NT2/D1 (cell line): Measurements from ENCODE around the gene LITAFD.

Experiments used
- DNase-seq: peaks from one replicate; pipeline ENCODE4 v3.0.0-alpha.2; 2011; ENCODE audit warnings: low read depth, low spot score
- H3K27me3 ChIP-seq: 2 replicates; pipeline ENCODE4 v1.6.0; 2011; ENCODE audit warnings: mild to moderate bottlenecking; ENCODE audit not compliant: insufficient read length, insufficient read depth
- H3K36me3 ChIP-seq: 2 replicates; pipeline ENCODE4 v1.6.1; 2011; ENCODE audit warnings: mild to moderate bottlenecking, low read length, mixed read lengths; ENCODE audit not compliant: insufficient read depth, insufficient read length
- H3K4me1 ChIP-seq: 2 replicates; pipeline ENCODE4 v1.5.1; 2011; ENCODE audit not compliant: insufficient read depth, insufficient read length
- H3K4me3 ChIP-seq: 2 replicates; pipeline ENCODE4 v1.5.1; 2011; ENCODE audit warnings: low read depth; ENCODE audit not compliant: insufficient read length
- H3K9ac ChIP-seq: 2 replicates; pipeline ENCODE4 v1.6.0; 2011; ENCODE audit warnings: low read depth; ENCODE audit not compliant: insufficient read length
- H3K9me3 ChIP-seq: 2 replicates; pipeline ENCODE4 v1.5.1; 2011; ENCODE audit warnings: mild to moderate bottlenecking, low read length; ENCODE audit not compliant: insufficient read depth
- SUZ12 ChIP-seq: IDR thresholded peaks from 2 replicates; pipeline ENCODE4 v1.6.1; 2011; ENCODE audit not compliant: insufficient read length, insufficient read depth; ENCODE audit errors: extremely low read depth
- YY1 ChIP-seq: IDR thresholded peaks from 2 replicates; pipeline ENCODE4 v1.6.1; 2011; ENCODE audit not compliant: insufficient read length, insufficient read depth
- ZNF274 ChIP-seq: IDR thresholded peaks from 2 replicates; pipeline ENCODE4 v1.6.1; 2011; ENCODE audit warnings: mild to moderate bottlenecking, low read depth, low read length

LITAFD gene

DNA sequence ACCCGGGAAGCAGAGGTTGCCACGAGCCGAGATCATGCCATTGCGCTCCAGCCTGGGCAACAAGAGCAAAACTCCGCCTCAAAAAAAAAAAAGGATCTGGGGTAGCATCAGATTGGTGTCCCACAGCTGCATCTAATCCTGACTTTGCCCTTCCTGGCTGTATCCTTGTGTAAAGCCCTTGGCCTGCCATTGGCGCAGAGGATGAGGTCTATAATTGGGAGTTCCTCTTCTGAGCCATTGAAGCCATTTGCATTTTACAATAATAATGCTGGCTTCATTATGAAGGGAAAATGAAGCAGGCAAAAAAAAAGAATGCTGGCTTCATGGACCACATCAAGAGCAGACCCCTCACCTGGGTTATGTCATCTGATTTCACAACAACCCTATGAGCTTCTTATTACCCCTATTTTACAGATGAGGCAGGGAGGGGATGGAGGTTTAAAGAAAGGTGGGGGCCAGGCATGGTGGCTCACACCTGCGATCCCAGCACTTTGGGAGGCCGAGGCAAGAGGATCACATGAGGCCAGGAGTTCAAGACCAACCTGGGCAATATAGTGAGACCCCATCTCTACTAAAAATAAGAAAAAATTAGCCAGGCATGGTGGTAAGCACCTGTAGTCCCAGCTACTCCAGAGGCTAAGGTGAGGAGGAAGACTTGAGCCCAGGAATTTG, 1.2 kb upstream of the LITAFD start:
- DNase-seq = no peak
- H3K36me3 ChIP-seq = no peaks in the 10 kb centered on the region
- no peak overlapping the region for H3K4me3 ChIP-seq
- no peaks in the 10 kb centered on the region for H3K27me3 ChIP-seq
- H3K4me1 ChIP-seq = peaks cover 9% of the 10 kb centered on the region
- H3K9me3 ChIP-seq = no peaks in the 10 kb centered on the region
- TF ChIP-seq SUZ12 (no peak), YY1 (no peak), ZNF274 (no peak)
- no peak overlapping the region for H3K9ac ChIP-seq

DNA sequence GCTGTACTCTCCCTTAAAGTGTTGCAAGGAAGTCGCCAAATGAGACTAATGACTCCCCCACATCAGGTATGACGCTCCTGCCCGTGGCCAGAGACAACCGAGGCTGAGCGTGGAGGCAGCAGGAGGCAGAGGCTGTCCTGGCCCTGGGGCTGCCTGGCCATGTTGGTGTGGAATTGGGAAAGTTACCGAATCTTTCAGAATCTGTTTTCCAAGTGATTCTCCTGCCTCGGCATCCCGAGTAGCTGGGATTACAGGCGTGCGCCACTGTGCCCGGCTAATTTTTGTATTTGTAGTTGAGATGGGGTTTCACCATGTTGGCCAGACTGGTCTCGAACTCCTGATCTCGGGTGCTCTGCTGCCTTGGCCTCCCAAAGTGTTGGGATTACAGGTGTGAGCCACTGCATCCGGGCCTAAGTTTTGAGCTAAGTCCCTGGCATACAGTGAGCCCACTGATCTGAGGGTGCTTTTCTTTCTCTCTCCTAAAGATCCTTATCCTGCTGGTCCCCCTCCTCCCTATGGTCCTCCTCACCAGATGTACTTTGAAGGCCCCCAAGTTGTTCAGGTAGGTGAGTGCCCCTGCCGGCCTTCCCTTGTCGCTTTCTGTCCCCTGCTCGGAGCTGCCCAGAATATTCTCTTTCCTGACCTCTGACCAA, 700 bp downstream of the LITAFD start:
- Histone ChIP-seq H3K27me3 (no peaks in the 10 kb centered on the region), H3K4me1 (peaks cover 11% of the 10 kb centered on the region), H3K9me3 (no peaks in the 10 kb centered on the region), H3K9ac (no peak overlapping the region), H3K36me3 (peaks cover 8% of the 10 kb centered on the region), H3K4me3 (no peak overlapping the region)
- no peak for DNase-seq
- TF ChIP-seq ZNF274 (no peak), YY1 (no peak)

DNA sequence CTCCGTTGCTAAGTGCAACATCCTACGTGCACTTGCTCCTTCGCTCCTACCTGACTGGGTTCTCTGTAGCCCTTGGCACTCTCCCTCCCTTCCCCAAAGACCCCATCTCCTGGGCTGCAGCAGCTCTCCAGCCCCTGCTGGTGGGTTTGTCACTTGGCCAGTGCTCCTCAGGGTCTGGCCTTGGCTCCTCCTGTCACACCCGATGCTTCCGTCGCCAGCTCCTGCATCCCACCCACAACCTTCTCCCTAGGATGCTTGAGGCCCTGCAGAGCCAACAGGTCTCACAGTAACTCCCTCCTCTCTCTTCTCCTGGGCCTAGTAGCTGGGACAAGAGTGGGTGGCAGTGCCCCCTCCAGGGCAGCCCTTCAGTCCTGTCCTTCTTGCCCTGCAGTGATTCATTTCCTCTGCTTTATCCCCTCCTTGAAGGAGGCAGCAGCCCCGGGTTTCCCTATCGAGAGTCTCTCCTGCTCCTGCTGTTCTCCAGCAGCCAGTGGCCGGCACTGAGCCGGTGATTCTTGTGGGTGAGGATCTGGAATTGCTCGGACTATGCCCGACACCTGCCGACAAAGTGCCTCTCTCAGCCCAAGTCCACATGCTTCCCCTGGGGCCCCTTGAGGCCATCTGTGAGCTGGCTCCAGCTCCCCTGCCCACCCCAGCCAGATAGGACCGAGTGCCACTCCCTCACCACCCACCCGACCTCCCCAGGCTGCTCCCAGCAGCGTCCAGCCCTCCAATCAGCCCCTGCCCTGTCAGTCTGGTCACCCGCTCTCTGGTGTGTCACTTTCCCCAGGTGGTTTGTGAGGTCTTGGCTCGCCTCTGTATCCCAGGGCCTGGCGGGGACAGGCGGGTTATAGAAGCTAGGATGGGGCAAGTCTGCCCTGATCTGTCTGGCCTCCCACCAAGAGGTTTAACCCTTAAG, 3.8 kb downstream of the LITAFD start:
- TF ChIP-seq ZNF274 (no peak), SUZ12 (no peak), YY1 (no peak)
- Histone ChIP-seq H3K9ac (no peak overlapping the region), H3K9me3 (no peaks in the 10 kb centered on the region), H3K36me3 (peaks cover 34% of the 10 kb centered on the region), H3K4me1 (peaks cover 11% of the 10 kb centered on the region), H3K27me3 (no peaks in the 10 kb centered on the region), H3K4me3 (no peak overlapping the region)
- DNase-seq = no peak

DNA sequence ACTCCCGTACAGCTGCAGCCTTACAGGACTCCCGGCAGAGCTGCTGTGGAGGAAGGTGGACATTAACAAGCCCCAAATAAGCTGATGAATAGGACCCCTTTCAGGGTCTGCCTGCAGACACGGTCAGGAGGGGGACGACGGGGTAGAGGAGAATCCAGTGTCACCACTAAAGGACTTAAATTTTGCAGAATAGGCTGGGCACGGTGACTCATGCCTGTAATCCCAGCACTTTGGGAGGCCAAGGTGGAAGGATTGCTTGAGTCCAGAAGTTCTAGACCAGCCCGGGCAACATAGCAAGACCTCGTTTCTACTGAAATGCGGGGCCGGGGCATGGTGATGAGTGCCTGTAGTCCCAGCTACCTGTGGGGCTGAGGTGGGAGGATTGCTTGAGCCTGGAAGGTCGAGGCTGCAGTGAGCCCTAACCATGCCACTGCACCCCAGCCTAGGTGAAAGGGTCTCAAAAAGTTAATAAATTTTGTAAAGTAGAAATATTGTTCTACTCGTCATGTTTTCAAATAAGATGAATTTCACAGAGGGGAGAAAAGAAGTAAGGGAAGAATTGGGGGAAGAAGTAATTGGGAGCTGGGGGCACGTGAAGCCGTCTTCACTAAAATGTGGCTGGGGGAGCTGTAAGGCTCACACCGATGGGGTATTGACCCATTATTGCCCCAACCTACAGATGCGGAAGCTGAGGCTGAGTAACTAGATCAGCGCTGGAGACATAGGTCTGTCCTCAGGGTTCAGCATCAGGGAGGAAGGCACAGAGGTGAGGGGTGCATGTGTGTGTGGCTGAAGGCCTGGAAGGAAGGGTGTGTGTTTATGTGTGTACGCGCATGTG, 4.7 kb downstream of the LITAFD start:
- H3K9me3 ChIP-seq = no peaks in the 10 kb centered on the region
- H3K4me1 ChIP-seq = peaks cover 12% of the 10 kb centered on the region
- no peak overlapping the region for H3K4me3 ChIP-seq
- H3K9ac ChIP-seq = no peak overlapping the region
- peaks cover 43% of the 10 kb centered on the region for H3K36me3 ChIP-seq
- DNase-seq = no peak
- no peak for TF ChIP-seq SUZ12
- no peak for TF ChIP-seq ZNF274
- TF ChIP-seq YY1 = no peak
- H3K27me3 ChIP-seq = no peaks in the 10 kb centered on the region

DNA sequence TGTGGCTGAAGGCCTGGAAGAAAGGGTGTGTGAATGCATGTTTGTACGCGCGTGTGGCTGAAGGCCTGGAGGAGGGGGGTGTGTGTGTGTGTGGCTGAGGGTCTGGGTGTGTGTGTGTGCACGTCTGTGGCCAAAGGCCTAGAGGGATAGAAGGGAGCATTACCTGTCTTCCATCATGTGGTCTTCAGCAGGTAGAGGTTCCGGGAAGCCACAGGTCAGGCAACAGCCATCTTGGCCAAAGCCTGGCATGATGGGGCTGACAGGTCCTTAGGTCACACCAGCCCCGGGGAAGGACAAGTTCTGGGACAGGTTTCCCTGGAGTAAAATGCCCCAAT, 5.2 kb downstream of the LITAFD start:
- Histone ChIP-seq H3K9ac (no peak overlapping the region), H3K9me3 (no peaks in the 10 kb centered on the region), H3K27me3 (no peaks in the 10 kb centered on the region), H3K4me3 (no peak overlapping the region), H3K4me1 (peaks cover 17% of the 10 kb centered on the region), H3K36me3 (peaks cover 49% of the 10 kb centered on the region)
- no peak for TF ChIP-seq ZNF274
- TF ChIP-seq SUZ12 = no peak
- TF ChIP-seq YY1 = no peak
- DNase-seq = no peak

DNA sequence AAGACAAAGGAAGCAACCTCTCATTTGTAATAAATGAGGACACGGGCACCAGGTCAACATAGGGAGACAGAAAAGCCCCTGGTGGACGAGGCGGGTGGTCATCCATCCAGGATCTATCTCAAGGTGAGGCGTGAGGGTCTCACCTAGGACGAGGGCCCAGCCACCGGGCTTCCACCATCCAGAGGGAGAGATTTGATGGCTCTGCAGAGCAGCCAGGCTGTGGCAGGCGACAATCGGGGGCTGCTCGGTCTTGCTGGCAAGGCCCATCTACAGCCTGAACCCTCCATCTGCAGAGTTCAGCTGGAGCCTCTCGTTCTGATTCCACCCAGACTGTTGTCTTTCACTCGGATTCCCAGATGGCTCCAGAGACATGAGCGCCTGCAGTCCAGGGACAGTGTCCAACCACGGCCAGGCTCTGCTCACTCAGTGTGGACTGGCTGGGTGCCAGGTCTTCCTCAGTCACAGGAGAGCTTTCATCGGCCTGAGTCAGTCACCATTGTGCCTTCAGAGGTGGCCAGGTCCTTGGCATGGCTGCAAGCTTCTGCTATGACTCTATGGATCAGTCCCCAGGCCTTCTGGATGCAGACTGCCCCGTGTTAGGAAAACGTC, 5.9 kb downstream of the LITAFD start:
- no peak for TF ChIP-seq SUZ12
- TF ChIP-seq ZNF274 = no peak
- TF ChIP-seq YY1 = no peak
- no peak overlapping the region for H3K9ac ChIP-seq
- DNase-seq = no peak
- H3K4me1 ChIP-seq = peaks cover 17% of the 10 kb centered on the region
- H3K27me3 ChIP-seq = no peaks in the 10 kb centered on the region
- H3K9me3 ChIP-seq = no peaks in the 10 kb centered on the region
- H3K4me3 ChIP-seq = no peak overlapping the region
- H3K36me3 ChIP-seq = peaks cover 55% of the 10 kb centered on the region
